ENCODE results near the gene C1orf105.

Gene C1orf105

DNA sequence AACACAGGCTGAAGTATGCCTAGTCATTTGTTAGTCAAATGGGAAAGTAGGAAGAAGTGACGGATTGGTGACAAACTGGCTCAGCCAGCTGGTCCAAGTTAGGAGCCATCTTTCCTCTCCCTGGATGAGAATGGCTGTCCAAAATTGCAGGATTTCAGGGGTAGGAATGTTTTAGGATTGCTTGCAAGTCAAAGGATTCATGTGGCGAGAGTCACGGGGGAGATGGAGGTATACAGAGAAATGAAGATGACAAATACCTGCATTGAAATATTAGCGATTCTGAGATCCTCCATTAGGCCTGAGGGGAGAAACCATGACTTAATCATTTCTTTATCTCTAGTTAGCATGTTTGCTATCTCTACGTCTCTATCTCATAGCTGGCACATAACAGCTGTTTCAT is 65.1 kb downstream of the C1orf105 start:
- Histone ChIP-seq H3K9ac (ENCODE audit: low read length) (no peak overlapping the region), H2BK12ac (ENCODE audit: low read length) (peak overlapping the region; percentile 100), H3K23ac (ENCODE audit: low read length) (no peak overlapping the region), H3K36me3 (ENCODE audit: control insufficient read depth in 1 of 2, insufficient read depth in 2 of 2, low read length in 2 of 2) (no peaks in the 10 kb centered on the region), H3K4ac (ENCODE audit: low read depth, low read length) (peak overlapping the region; percentile 85), H4K91ac (ENCODE audit: low read depth, low read length) (peak overlapping the region; percentile 91), H3K9me3 (ENCODE audit: insufficient read depth, low read depth, low read length) (no peaks in the 10 kb centered on the region), H3K27me3 (ENCODE audit: insufficient read depth, low read length) (no peaks in the 10 kb centered on the region), H4K8ac (ENCODE audit: low read depth, low read length) (peak overlapping the region; percentile 81), H3K79me2 (ENCODE audit: control insufficient read depth, insufficient read depth, low read length, poor library complexity) (peaks cover 2% of the 10 kb centered on the region), H2BK120ac (ENCODE audit: insufficient read depth, low read length, poor library complexity) (peak overlapping the region; percentile 92), H3K27ac (ENCODE audit: low read depth, low read length) (no peak overlapping the region), H3K4me2 (ENCODE audit: low read length) (no peak overlapping the region), H3K18ac (ENCODE audit: low read length) (peak overlapping the region; percentile 97), H3K4me3 (ENCODE audit: low read depth, low read length) (no peak overlapping the region), H3K14ac (ENCODE audit: low read length) (no peak overlapping the region), H2AFZ (ENCODE audit: insufficient read depth, low read length, poor library complexity) (no peak overlapping the region), H2AK5ac (ENCODE audit: low read length) (peak overlapping the region; percentile 95), H3K4me1 (ENCODE audit: control insufficient read depth in 1 of 2, insufficient read depth in 2 of 2, low read length in 2 of 2) (peaks cover 11 to 21% of the 10 kb centered on the region in 2 experiments), H2BK5ac (ENCODE audit: low read depth, low read length, poor library complexity) (peak overlapping the region; percentile 85), H4K12ac (ENCODE audit: low read depth, low read length) (no peak overlapping the region), H3K79me1 (ENCODE audit: low read length) (peaks cover 33% of the 10 kb centered on the region)
- WGBS (ENCODE audit: extremely low coverage, insufficient coverage, insufficient read length) = no CpG with 5 or more reads among the region's 5 CpGs
- peak; percentile 92 to 99 for DNase-seq

DNA sequence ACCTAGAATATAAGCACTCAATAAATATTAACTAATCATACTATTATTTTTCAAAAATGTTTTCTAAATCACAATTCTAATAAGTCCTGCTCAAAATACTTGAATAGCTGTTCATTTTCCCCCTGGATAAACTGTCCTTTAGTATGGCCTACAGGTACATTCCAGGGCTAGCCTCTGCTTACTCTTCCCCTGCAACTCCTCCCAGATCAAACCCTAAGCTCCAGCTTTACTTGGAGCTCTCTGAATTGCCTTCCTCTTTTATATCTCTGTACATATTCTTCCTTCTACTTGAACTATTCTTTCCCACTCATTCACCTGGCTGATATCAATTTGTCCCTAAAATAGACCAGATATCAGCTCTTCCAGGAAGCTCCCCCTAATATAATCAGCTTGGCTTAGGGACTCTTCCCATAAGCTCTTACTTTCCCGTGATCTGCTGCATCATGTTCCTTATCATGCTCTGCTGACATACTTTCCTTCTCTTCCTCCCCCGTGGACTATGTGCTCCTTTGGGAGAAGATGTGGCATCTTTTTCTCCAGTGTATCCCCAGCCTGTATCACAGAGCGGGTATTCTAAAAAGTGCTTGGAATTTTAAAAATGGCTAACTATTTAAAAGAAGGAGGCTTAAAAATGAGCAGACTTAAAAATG is 66.4 kb downstream of the C1orf105 start:
- Histone ChIP-seq H3K79me2 (ENCODE audit: control insufficient read depth, insufficient read depth, low read length, poor library complexity) (peaks cover 2% of the 10 kb centered on the region), H3K4me3 (ENCODE audit: low read depth, low read length) (no peak overlapping the region), H2AFZ (ENCODE audit: insufficient read depth, low read length, poor library complexity) (no peak overlapping the region), H3K9ac (ENCODE audit: low read length) (no peak overlapping the region), H2BK12ac (ENCODE audit: low read length) (peak overlapping the region; percentile 100), H3K14ac (ENCODE audit: low read length) (peak overlapping the region; percentile 90), H3K36me3 (ENCODE audit: control insufficient read depth in 1 of 2, insufficient read depth in 2 of 2, low read length in 2 of 2) (no peaks in the 10 kb centered on the region), H3K4me2 (ENCODE audit: low read length) (no peak overlapping the region), H4K12ac (ENCODE audit: low read depth, low read length) (peak overlapping the region; percentile 71), H4K91ac (ENCODE audit: low read depth, low read length) (peak overlapping the region; percentile 92), H3K79me1 (ENCODE audit: low read length) (peaks cover 29% of the 10 kb centered on the region), H3K9me3 (ENCODE audit: insufficient read depth, low read depth, low read length) (no peaks in the 10 kb centered on the region), H2AK5ac (ENCODE audit: low read length) (peak overlapping the region; percentile 81), H2BK5ac (ENCODE audit: low read depth, low read length, poor library complexity) (peak overlapping the region; percentile 78), H3K4ac (ENCODE audit: low read depth, low read length) (peak overlapping the region; percentile 75), H3K27ac (ENCODE audit: low read depth, low read length) (peak overlapping the region; percentile 68), H4K8ac (ENCODE audit: low read depth, low read length) (peak overlapping the region; percentile 69), H3K4me1 (ENCODE audit: control insufficient read depth in 1 of 2, insufficient read depth in 2 of 2, low read length in 2 of 2) (peaks cover 11 to 19% of the 10 kb centered on the region in 2 experiments), H3K27me3 (ENCODE audit: insufficient read depth, low read length) (no peaks in the 10 kb centered on the region), H2BK120ac (ENCODE audit: insufficient read depth, low read length, poor library complexity) (peak overlapping the region; percentile 94), H3K23ac (ENCODE audit: low read length) (no peak overlapping the region), H3K18ac (ENCODE audit: low read length) (peak overlapping the region; percentile 94)
- no CpG with 5 or more reads among the region's 3 CpGs for WGBS (ENCODE audit: extremely low coverage, insufficient coverage, insufficient read length)
- DNase-seq = no peak

DNA sequence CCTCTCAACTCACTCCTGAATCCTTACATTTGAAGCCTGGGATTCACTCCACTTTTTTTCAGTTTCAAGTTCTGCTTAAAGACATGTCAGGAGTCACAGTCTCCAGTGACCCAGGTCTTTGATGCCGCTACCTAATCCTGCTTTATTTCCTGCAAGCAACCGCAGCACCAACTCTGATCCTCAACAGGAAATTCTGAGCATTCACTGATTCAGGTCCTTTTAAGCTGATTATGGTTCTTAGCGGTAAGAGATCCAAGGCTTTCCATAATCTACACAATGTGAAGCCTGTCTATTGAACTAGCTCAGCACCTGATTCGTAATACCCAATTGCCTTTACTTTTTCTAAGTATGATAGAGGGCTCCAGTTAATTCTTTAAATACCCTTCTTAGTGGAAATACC is 67.1 kb downstream of the C1orf105 start:
- H3K4me2 ChIP-seq (ENCODE audit: low read length) = no peak overlapping the region
- peak overlapping the region; percentile 14 for H2BK5ac ChIP-seq (ENCODE audit: low read depth, low read length, poor library complexity)
- no peak overlapping the region for H3K23ac ChIP-seq (ENCODE audit: low read length)
- H3K27ac ChIP-seq (ENCODE audit: low read depth, low read length) = peak overlapping the region; percentile 2
- no peak overlapping the region for H4K91ac ChIP-seq (ENCODE audit: low read depth, low read length)
- H3K4me1 ChIP-seq (ENCODE audit: control insufficient read depth in 1 of 2, insufficient read depth in 2 of 2, low read length in 2 of 2) = peaks cover 10 to 16% of the 10 kb centered on the region in 2 experiments
- no peak overlapping the region for H4K8ac ChIP-seq (ENCODE audit: low read depth, low read length)
- no peak overlapping the region for H2AFZ ChIP-seq (ENCODE audit: insufficient read depth, low read length, poor library complexity)
- peak overlapping the region; percentile 37 for H2BK12ac ChIP-seq (ENCODE audit: low read length)
- H4K12ac ChIP-seq (ENCODE audit: low read depth, low read length) = no peak overlapping the region
- H3K14ac ChIP-seq (ENCODE audit: low read length) = no peak overlapping the region
- no peak overlapping the region for H3K18ac ChIP-seq (ENCODE audit: low read length)
- H3K79me1 ChIP-seq (ENCODE audit: low read length) = peaks cover 26% of the 10 kb centered on the region
- H3K79me2 ChIP-seq (ENCODE audit: control insufficient read depth, insufficient read depth, low read length, poor library complexity) = peaks cover 2% of the 10 kb centered on the region
- no peak overlapping the region for H3K4me3 ChIP-seq (ENCODE audit: low read depth, low read length)
- peak overlapping the region; percentile 26 for H2BK120ac ChIP-seq (ENCODE audit: insufficient read depth, low read length, poor library complexity)
- no peaks in the 10 kb centered on the region for H3K9me3 ChIP-seq (ENCODE audit: insufficient read depth, low read depth, low read length)
- H3K36me3 ChIP-seq (ENCODE audit: control insufficient read depth in 1 of 2, insufficient read depth in 2 of 2, low read length in 2 of 2) = no peaks in the 10 kb centered on the region
- no peak for DNase-seq
- WGBS (ENCODE audit: extremely low coverage, insufficient coverage, insufficient read length) = no CpG with 5 or more reads among the region's 4 CpGs
- H3K4ac ChIP-seq (ENCODE audit: low read depth, low read length) = no peak overlapping the region
- no peak overlapping the region for H3K9ac ChIP-seq (ENCODE audit: low read length)
- H3K27me3 ChIP-seq (ENCODE audit: insufficient read depth, low read length) = no peaks in the 10 kb centered on the region
- H2AK5ac ChIP-seq (ENCODE audit: low read length) = no peak overlapping the region

DNA sequence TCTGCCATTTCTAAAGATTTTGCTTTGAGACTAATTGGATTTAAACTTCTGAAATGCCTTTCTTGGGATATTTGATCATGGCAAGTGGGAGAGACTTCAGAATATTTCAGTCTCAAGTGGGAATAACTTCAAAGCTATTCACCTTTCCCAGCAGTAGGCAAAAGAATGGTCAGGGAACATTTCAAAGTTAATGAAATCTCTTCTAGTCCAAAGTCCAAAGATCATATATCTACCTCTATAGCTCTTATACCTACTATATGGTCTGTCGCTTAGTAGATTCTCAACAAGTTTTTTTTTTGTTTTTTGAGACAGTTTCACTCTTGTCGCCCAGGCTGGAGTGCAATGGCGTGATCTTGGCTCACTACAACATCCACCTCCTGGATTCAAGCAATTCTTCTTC is 67.9 kb downstream of the C1orf105 start:
- H3K18ac ChIP-seq (ENCODE audit: low read length) = no peak overlapping the region
- no peak overlapping the region for H2BK5ac ChIP-seq (ENCODE audit: low read depth, low read length, poor library complexity)
- H3K27me3 ChIP-seq (ENCODE audit: insufficient read depth, low read length) = no peaks in the 10 kb centered on the region

More for the DNA sequence above, 67.9 kb downstream of the C1orf105 start:
- H3K79me2 ChIP-seq (ENCODE audit: control insufficient read depth, insufficient read depth, low read length, poor library complexity) = peaks cover 2% of the 10 kb centered on the region
- no peak overlapping the region for H3K4ac ChIP-seq (ENCODE audit: low read depth, low read length)
- H3K23ac ChIP-seq (ENCODE audit: low read length) = no peak overlapping the region
- no peak overlapping the region for H2BK120ac ChIP-seq (ENCODE audit: insufficient read depth, low read length, poor library complexity)
- no peak overlapping the region for H2AFZ ChIP-seq (ENCODE audit: insufficient read depth, low read length, poor library complexity)
- no peak overlapping the region for H4K91ac ChIP-seq (ENCODE audit: low read depth, low read length)
- H2AK5ac ChIP-seq (ENCODE audit: low read length) = no peak overlapping the region
- H3K9ac ChIP-seq (ENCODE audit: low read length) = no peak overlapping the region
- no peak overlapping the region for H3K14ac ChIP-seq (ENCODE audit: low read length)
- peaks cover 25% of the 10 kb centered on the region for H3K79me1 ChIP-seq (ENCODE audit: low read length)
- H3K9me3 ChIP-seq (ENCODE audit: insufficient read depth, low read depth, low read length) = no peaks in the 10 kb centered on the region
- H3K36me3 ChIP-seq (ENCODE audit: control insufficient read depth in 1 of 2, insufficient read depth in 2 of 2, low read length in 2 of 2) = no peaks in the 10 kb centered on the region
- H3K27ac ChIP-seq (ENCODE audit: low read depth, low read length) = no peak overlapping the region
- H3K4me2 ChIP-seq (ENCODE audit: low read length) = no peak overlapping the region
- peaks cover 9 to 16% of the 10 kb centered on the region in 2 experiments for H3K4me1 ChIP-seq (ENCODE audit: control insufficient read depth in 1 of 2, insufficient read depth in 2 of 2, low read length in 2 of 2)
- peak overlapping the region; percentile 50 for H2BK12ac ChIP-seq (ENCODE audit: low read length)
- WGBS (ENCODE audit: extremely low coverage, insufficient coverage, insufficient read length) = no CpG with 5 or more reads among the region's 3 CpGs
- H4K12ac ChIP-seq (ENCODE audit: low read depth, low read length) = no peak overlapping the region
- no peak overlapping the region for H4K8ac ChIP-seq (ENCODE audit: low read depth, low read length)
- no peak overlapping the region for H3K4me3 ChIP-seq (ENCODE audit: low read depth, low read length)
- DNase-seq = no peak

All from trophoblast cell (in vitro differentiated cells and primary cell).